ENCODE measurements around the gene RNU1-4.
"Not testable (repeated sequence)": the region's sequence is repeated elsewhere in the genome, so short reads cannot be mapped to it uniquely, and the experiment has no call there.

DNA sequence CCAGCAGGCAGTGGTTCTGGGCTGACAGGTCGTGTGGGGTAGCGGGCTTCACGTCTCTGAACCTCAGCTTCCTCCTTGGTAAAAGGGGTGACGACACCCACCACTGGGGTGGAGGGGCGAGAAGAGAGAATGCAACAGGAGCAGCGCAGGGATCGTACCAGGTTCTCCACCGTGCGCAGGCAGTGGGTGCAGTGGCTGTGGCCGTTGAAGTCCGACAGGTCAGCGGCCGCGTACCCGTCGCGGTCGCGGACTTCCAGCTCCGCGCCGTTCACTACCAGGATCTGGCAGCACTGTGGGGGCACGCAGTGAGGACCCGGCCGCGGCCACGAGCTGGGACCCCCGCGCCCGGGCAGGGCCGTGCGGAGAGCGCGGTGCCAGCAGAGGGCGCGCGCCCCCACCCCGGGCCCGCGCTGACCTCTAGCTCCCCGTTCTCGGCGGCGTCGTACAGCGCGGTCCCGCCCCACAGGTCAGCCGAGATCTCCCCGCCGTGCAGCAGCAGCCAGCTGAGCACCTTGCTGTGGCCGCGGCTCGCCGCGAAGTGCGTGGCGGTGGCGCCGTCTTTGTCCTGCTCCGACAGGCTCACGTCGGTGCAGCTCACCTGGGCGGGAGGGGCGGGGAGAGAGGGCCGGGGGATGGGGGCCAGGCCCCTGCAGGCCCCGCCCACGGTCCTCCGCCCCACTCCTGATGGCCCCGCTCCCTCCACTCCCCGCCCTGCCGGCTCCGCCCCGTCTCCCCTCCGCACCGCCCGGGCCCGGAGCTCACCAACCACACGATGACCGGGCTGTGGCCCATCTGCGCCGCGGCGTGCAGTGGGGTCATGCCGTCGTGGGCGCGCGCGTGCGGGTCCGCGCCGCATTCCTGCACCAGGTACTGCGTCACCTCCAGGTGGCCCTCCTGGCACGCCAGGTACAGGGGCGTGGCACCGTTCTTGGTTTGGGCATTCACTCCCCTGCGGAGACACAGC, 32.9 kb upstream of the RNU1-4 start:
- TF ChIP-seq EZH2 (IDR thresholded peaks at IDR 0.05; ENCODE audit: borderline replicate concordance, control insufficient read depth, low read depth, low read length); PAX5 (IDR thresholded peaks at IDR 0.05; ENCODE audit: borderline replicate concordance, low read depth, low read length); RFX5 (IDR thresholded peaks at IDR 0.05; ENCODE audit: low read depth, low read length): not testable (repeated sequence)
- TF ChIP-seq, protein P1, sequence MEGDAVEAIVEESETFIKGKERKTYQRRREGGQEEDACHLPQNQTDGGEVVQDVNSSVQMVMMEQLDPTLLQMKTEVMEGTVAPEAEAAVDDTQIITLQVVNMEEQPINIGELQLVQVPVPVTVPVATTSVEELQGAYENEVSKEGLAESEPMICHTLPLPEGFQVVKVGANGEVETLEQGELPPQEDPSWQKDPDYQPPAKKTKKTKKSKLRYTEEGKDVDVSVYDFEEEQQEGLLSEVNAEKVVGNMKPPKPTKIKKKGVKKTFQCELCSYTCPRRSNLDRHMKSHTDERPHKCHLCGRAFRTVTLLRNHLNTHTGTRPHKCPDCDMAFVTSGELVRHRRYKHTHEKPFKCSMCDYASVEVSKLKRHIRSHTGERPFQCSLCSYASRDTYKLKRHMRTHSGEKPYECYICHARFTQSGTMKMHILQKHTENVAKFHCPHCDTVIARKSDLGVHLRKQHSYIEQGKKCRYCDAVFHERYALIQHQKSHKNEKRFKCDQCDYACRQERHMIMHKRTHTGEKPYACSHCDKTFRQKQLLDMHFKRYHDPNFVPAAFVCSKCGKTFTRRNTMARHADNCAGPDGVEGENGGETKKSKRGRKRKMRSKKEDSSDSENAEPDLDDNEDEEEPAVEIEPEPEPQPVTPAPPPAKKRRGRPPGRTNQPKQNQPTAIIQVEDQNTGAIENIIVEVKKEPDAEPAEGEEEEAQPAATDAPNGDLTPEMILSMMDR (IDR thresholded peaks at IDR 0.05 in 2 of 3, conservative IDR thresholded peaks at IDR 0.05 in 1 of 3; ENCODE audit: control insufficient read depth in 2 of 3, extremely low read depth in 1 of 3, insufficient read depth in 1 of 3, low read depth in 3 of 3, low read length in 3 of 3): not testable (repeated sequence)
- TF ChIP-seq, protein P2, sequence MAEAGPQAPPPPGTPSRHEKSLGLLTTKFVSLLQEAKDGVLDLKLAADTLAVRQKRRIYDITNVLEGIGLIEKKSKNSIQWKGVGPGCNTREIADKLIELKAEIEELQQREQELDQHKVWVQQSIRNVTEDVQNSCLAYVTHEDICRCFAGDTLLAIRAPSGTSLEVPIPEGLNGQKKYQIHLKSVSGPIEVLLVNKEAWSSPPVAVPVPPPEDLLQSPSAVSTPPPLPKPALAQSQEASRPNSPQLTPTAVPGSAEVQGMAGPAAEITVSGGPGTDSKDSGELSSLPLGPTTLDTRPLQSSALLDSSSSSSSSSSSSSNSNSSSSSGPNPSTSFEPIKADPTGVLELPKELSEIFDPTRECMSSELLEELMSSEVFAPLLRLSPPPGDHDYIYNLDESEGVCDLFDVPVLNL (IDR thresholded peaks at IDR 0.05; ENCODE audit: low read depth, low read length): not testable (repeated sequence)
- TF ChIP-seq, protein P3, sequence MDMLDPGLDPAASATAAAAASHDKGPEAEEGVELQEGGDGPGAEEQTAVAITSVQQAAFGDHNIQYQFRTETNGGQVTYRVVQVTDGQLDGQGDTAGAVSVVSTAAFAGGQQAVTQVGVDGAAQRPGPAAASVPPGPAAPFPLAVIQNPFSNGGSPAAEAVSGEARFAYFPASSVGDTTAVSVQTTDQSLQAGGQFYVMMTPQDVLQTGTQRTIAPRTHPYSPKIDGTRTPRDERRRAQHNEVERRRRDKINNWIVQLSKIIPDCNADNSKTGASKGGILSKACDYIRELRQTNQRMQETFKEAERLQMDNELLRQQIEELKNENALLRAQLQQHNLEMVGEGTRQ (IDR thresholded peaks at IDR 0.05; ENCODE audit: borderline replicate concordance, low read depth, low read length): not testable (repeated sequence)
- TF ChIP-seq, protein P4, sequence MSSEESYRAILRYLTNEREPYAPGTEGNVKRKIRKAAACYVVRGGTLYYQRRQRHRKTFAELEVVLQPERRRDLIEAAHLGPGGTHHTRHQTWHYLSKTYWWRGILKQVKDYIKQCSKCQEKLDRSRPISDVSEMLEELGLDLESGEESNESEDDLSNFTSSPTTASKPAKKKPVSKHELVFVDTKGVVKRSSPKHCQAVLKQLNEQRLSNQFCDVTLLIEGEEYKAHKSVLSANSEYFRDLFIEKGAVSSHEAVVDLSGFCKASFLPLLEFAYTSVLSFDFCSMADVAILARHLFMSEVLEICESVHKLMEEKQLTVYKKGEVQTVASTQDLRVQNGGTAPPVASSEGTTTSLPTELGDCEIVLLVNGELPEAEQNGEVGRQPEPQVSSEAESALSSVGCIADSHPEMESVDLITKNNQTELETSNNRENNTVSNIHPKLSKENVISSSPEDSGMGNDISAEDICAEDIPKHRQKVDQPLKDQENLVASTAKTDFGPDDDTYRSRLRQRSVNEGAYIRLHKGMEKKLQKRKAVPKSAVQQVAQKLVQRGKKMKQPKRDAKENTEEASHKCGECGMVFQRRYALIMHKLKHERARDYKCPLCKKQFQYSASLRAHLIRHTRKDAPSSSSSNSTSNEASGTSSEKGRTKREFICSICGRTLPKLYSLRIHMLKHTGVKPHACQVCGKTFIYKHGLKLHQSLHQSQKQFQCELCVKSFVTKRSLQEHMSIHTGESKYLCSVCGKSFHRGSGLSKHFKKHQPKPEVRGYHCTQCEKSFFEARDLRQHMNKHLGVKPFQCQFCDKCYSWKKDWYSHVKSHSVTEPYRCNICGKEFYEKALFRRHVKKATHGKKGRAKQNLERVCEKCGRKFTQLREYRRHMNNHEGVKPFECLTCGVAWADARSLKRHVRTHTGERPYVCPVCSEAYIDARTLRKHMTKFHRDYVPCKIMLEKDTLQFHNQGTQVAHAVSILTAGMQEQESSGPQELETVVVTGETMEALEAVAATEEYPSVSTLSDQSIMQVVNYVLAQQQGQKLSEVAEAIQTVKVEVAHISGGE (CRISPR knock-in tag; IDR thresholded peaks at IDR 0.05): not testable (repeated sequence)
